BLaER1 treated with 17β-estradiol and CSF1 and Interleukin-3, amounts not matched to agents 10 nM and 100 nM (cell line): Measurements from ENCODE around the gene WBP1.
A peak's percentile ranks its signal among the peaks of the same experiment; 100 is the strongest.

ENCODE experiments used
- H3K27ac ChIP-seq, 11 experiments: shearing (Covaris generic); formaldehyde crosslinking; 2 replicates each; pipeline ENCODE4 v1.8.1; 2022
- H3K27me3 ChIP-seq, 11 experiments: shearing (Covaris generic); formaldehyde crosslinking; 2 replicates each; pipeline ENCODE4 v1.8.1; 2022
- H3K36me3 ChIP-seq, 11 experiments: shearing (Covaris generic); formaldehyde crosslinking; 2 replicates each; pipeline ENCODE4 v1.8.1; 2022
- H3K4me1 ChIP-seq, 10 experiments: shearing (Covaris generic); formaldehyde crosslinking; 2 replicates each; pipeline ENCODE4 v1.8.1; 2022
- H3K4me2 ChIP-seq, 11 experiments: shearing (Covaris generic); formaldehyde crosslinking; 2 replicates each; pipeline ENCODE4 v1.8.1; 2022
- H3K4me3 ChIP-seq, 10 experiments: shearing (Covaris generic); formaldehyde crosslinking; 2 replicates each; pipeline ENCODE4 v1.8.1; 2022
- H3K9ac ChIP-seq, 11 experiments: shearing (Covaris generic); formaldehyde crosslinking; 2 replicates each; pipeline ENCODE4 v1.8.1; 2022
- H3K9me3 ChIP-seq, 11 experiments: shearing (Covaris generic); formaldehyde crosslinking; replicated peaks in 1 of 11; 2 replicates each; pipeline ENCODE4 v1.8.1; 2022
- H4K20me1 ChIP-seq, 11 experiments: shearing (Covaris generic); formaldehyde crosslinking; 2 replicates each; pipeline ENCODE4 v1.8.1; 2022
- Cebpa-rat ChIP-seq, 11 experiments: shearing (Covaris generic); IDR thresholded peaks; 2 replicates each; pipeline ENCODE4 v1.8.1; 2022

The WBP1 gene

GRCh38 chr2:74495440-74495839, 37.2 kb downstream of the WBP1 start:
- H3K9me3 ChIP-seq = peaks cover 0 to 10% (median 0%) of the 10 kb centered on the region in 11 experiments; a peak in 1 of 22 replicates
- no peak overlapping the region for H3K4me2 ChIP-seq
- no peak for TF ChIP-seq Cebpa-rat (IDR thresholded peaks at IDR 0.05)
- peaks cover 44 to 55% (median 51%) of the 10 kb centered on the region in 11 experiments for H3K27me3 ChIP-seq
- peaks cover 0 to 53% (median 11%) of the 10 kb centered on the region in 11 experiments; a peak in 15 of 22 replicates for H4K20me1 ChIP-seq
- H3K36me3 ChIP-seq = peaks cover 38 to 55% (median 46%) of the 10 kb centered on the region in 11 experiments
- no peak overlapping the region for H3K27ac ChIP-seq
- H3K4me3 ChIP-seq = no peak overlapping the region
- peaks cover 0 to 12% (median 0%) of the 10 kb centered on the region in 10 experiments; a peak in 4 of 20 replicates for H3K4me1 ChIP-seq
- no peak overlapping the region for H3K9ac ChIP-seq

GRCh38 chr2:74496997-74497776, 38.9 kb downstream of the WBP1 start:
- Histone ChIP-seq H4K20me1 (peaks cover 0 to 64% (median 15%) of the 10 kb centered on the region in 11 experiments; a peak in 15 of 22 replicates), H3K4me2 (no peak overlapping the region), H3K4me3 (no peak overlapping the region), H3K9ac (no peak overlapping the region), H3K27me3 (peaks cover 62 to 72% (median 68%) of the 10 kb centered on the region in 11 experiments), H3K4me1 (peaks cover 0 to 17% (median under 1%) of the 10 kb centered on the region in 10 experiments; a peak in 8 of 20 replicates), H3K27ac (no peak overlapping the region), H3K9me3 (peaks cover 0 to 10% (median 0%) of the 10 kb centered on the region in 11 experiments; a peak in 1 of 22 replicates), H3K36me3 (peaks cover 20 to 38% (median 28%) of the 10 kb centered on the region in 11 experiments)
- TF ChIP-seq Cebpa-rat (IDR thresholded peaks at IDR 0.05) = no peak

GRCh38 chr2:74497777-74498499, 39.7 kb downstream of the WBP1 start:
- H3K4me1 ChIP-seq = peaks cover 0 to 24% (median 8%) of the 10 kb centered on the region in 10 experiments; a peak in 17 of 20 replicates
- peaks cover 0 to 10% (median 0%) of the 10 kb centered on the region in 11 experiments; a peak in 1 of 22 replicates for H3K9me3 ChIP-seq
- 0 out of 20 replicates have a peak overlapping the region, but pooled peaks of 1 of the 10 experiments have one; percentile 5 for H3K4me3 ChIP-seq
- H3K27ac ChIP-seq = no peak overlapping the region
- peaks cover 13 to 30% (median 21%) of the 10 kb centered on the region in 11 experiments for H3K36me3 ChIP-seq
- no peak for TF ChIP-seq Cebpa-rat (IDR thresholded peaks at IDR 0.05)
- H3K4me2 ChIP-seq = peak overlapping the region in 2 of 11 experiments; percentile 5 to 6; a peak in 2 of 22 replicates
- no peak overlapping the region for H3K9ac ChIP-seq
- H4K20me1 ChIP-seq = peaks cover 0 to 57% (median 17%) of the 10 kb centered on the region in 11 experiments; a peak in 14 of 22 replicates
- H3K27me3 ChIP-seq = peaks cover 69 to 79% (median 76%) of the 10 kb centered on the region in 11 experiments

- H3K4me1 ChIP-seq = peaks cover 0 to 32% (median 14%) of the 10 kb centered on the region in 10 experiments; a peak in 18 of 20 replicates
- 0 out of 20 replicates have a peak overlapping the region, but pooled peaks of 1 of the 10 experiments have one; percentile 5 for H3K4me3 ChIP-seq
- peaks cover 5 to 23% (median 14%) of the 10 kb centered on the region in 11 experiments for H3K36me3 ChIP-seq
- H3K9me3 ChIP-seq = peaks cover 0 to 10% (median 0%) of the 10 kb centered on the region in 11 experiments; a peak in 1 of 22 replicates
- H3K9ac ChIP-seq = no peak overlapping the region
- peak overlapping the region in 2 of 11 experiments; percentile 5 to 6; a peak in 2 of 22 replicates for H3K4me2 ChIP-seq
- H3K27me3 ChIP-seq = peaks cover 77 to 87% (median 83%) of the 10 kb centered on the region in 11 experiments
- TF ChIP-seq Cebpa-rat (IDR thresholded peaks at IDR 0.05) = no peak
- no peak overlapping the region for H3K27ac ChIP-seq
- H4K20me1 ChIP-seq = peaks cover 0 to 56% (median 17%) of the 10 kb centered on the region in 11 experiments; a peak in 14 of 22 replicates
Observed at GRCh38 chr2:74498500-74499266, 40.4 kb downstream of the WBP1 start.

GRCh38 chr2:74499267-74499939, 41.2 kb downstream of the WBP1 start, which contains the start of gene LBX2:
Gene LBX2 (minus strand): TSS chr2:74499603. CDS start chr2:74499537, 66 bp downstream.
- Histone ChIP-seq H3K4me1 (peaks cover 0 to 39% (median 14%) of the 10 kb centered on the region in 10 experiments; a peak in 18 of 20 replicates), H3K9me3 (peaks cover 0 to 10% (median 0%) of the 10 kb centered on the region in 11 experiments; a peak in 1 of 22 replicates), H3K36me3 (peaks cover 2 to 19% (median 9%) of the 10 kb centered on the region in 11 experiments; a peak in 15 of 22 replicates), H3K4me2 (peak within 1 kb of the TSS in 2 of 11 experiments; percentile 5 to 6; a peak in 1 of 22 replicates), H3K9ac (no peak within 1 kb of the TSS), H4K20me1 (peaks cover 0 to 56% (median 17%) of the 10 kb centered on the region in 11 experiments; a peak in 13 of 22 replicates), H3K27ac (no peak within 1 kb of the TSS), H3K4me3 (0 out of 20 replicates have a peak within 1 kb of the TSS, but pooled peaks of 1 of the 10 experiments have one; percentile 5), H3K27me3 (peaks cover 84 to 94% (median 90%) of the 10 kb centered on the region in 11 experiments)
- no peak for TF ChIP-seq Cebpa-rat (IDR thresholded peaks at IDR 0.05)

- no peak for TF ChIP-seq Cebpa-rat (IDR thresholded peaks at IDR 0.05)
- H3K4me3 ChIP-seq = no peak overlapping the region
- peaks cover under 1 to 18% (median 10%) of the 10 kb centered on the region in 11 experiments; a peak in 14 of 22 replicates for H3K36me3 ChIP-seq
- peaks cover 0 to 45% (median 15%) of the 10 kb centered on the region in 10 experiments; a peak in 18 of 20 replicates for H3K4me1 ChIP-seq
- H3K9me3 ChIP-seq = peaks cover 0 to 10% (median 0%) of the 10 kb centered on the region in 11 experiments; a peak in 1 of 22 replicates
- no peak overlapping the region for H3K4me2 ChIP-seq
- peaks cover 88 to 100% (median 97%) of the 10 kb centered on the region in 11 experiments for H3K27me3 ChIP-seq
- no peak overlapping the region for H3K9ac ChIP-seq
- no peak overlapping the region for H3K27ac ChIP-seq
- H4K20me1 ChIP-seq = peaks cover 0 to 56% (median 17%) of the 10 kb centered on the region in 11 experiments; a peak in 13 of 22 replicates
Observed at GRCh38 chr2:74499940-74500577, 41.8 kb downstream of the WBP1 start.

GRCh38 chr2:74500578-74500946, 42.3 kb downstream of the WBP1 start:
- Histone ChIP-seq H3K4me2 (no peak overlapping the region), H3K27ac (no peak overlapping the region), H3K9ac (no peak overlapping the region), H4K20me1 (peaks cover 0 to 56% (median 17%) of the 10 kb centered on the region in 11 experiments; a peak in 14 of 22 replicates), H3K4me3 (no peak overlapping the region), H3K9me3 (peaks cover 0 to 10% (median 0%) of the 10 kb centered on the region in 11 experiments; a peak in 1 of 22 replicates), H3K4me1 (peaks cover 5 to 50% (median 19%) of the 10 kb centered on the region in 10 experiments), H3K36me3 (peaks cover 5 to 22% (median 13%) of the 10 kb centered on the region in 11 experiments), H3K27me3 (peaks cover 88 to 100% (median 100%) of the 10 kb centered on the region in 11 experiments)
- no peak for TF ChIP-seq Cebpa-rat (IDR thresholded peaks at IDR 0.05)
